IgD-negative memory B cell (primary cell): ENCODE measurements around the gene AGAP1. TPM values are rescaled to one million over a fixed set of nuclear protein-coding genes. Genes with fewer than 3 reads are reported as not detected.
A peak's percentile ranks its signal among the peaks of the same experiment; 100 is the strongest.

Experiments
- H3K27ac Mint-ChIP-seq, 3 donors: one replicate each; pipeline ENCODE4 v1.8.0; 2020 to 2022; ENCODE audit warnings: mild to moderate bottlenecking in 3 of 3, mixed read lengths in 3 of 3, moderate library complexity in 1 of 3
- H3K27me3 Mint-ChIP-seq: one replicate; pipeline ENCODE4 v1.8.0; 2021; ENCODE audit warnings: mixed read lengths
- H3K36me3 Mint-ChIP-seq: one replicate; pipeline ENCODE4 v1.8.0; 2020; ENCODE audit warnings: mild to moderate bottlenecking, mixed read lengths
- H3K4me1 Mint-ChIP-seq, 3 donors: one replicate each; pipeline ENCODE4 v1.8.0; 2020 to 2022; ENCODE audit warnings: mixed read lengths in 3 of 3, mild to moderate bottlenecking in 1 of 3
- H3K4me3 Mint-ChIP-seq, 4 donors: one replicate each; pipeline ENCODE4 v1.8.0; 2020 to 2022; ENCODE audit warnings: mild to moderate bottlenecking in 4 of 4, mixed read lengths in 4 of 4, moderate library complexity in 3 of 4
- H3K9me3 Mint-ChIP-seq, 3 donors: one replicate each; pipeline ENCODE4 v1.8.0; 2020 to 2021; ENCODE audit warnings: mixed read lengths in 3 of 3, mild to moderate bottlenecking in 1 of 3
- polyA plus RNA-seq: library from polyadenylated mRNA; unstranded; fragments of 300-500 nt; fragmentation: Illumina TruSeq; gene quantifications from one replicate; pipeline ENCODE4 v1.2.3, GENCODE V29; 2021

AGAP1 gene
- polyA plus RNA-seq, 1 donor from 2014 or later = not detected

- peaks cover 35% of the 10 kb centered on the region for H3K27me3 Mint-ChIP-seq
- H3K4me1 Mint-ChIP-seq = peaks cover 0 to 2% (median 0%) of the 10 kb centered on the region in 3 donors
- H3K36me3 Mint-ChIP-seq = no peaks in the 10 kb centered on the region
- peaks cover 4 to 8% (median 6%) of the 10 kb centered on the region in 3 donors for H3K9me3 Mint-ChIP-seq
- H3K4me3 Mint-ChIP-seq = no peak overlapping the region
- no peak overlapping the region for H3K27ac Mint-ChIP-seq
Observed at GRCh38 chr2:236157366-236157765, 663.5 kb downstream of the AGAP1 start.

DNA sequence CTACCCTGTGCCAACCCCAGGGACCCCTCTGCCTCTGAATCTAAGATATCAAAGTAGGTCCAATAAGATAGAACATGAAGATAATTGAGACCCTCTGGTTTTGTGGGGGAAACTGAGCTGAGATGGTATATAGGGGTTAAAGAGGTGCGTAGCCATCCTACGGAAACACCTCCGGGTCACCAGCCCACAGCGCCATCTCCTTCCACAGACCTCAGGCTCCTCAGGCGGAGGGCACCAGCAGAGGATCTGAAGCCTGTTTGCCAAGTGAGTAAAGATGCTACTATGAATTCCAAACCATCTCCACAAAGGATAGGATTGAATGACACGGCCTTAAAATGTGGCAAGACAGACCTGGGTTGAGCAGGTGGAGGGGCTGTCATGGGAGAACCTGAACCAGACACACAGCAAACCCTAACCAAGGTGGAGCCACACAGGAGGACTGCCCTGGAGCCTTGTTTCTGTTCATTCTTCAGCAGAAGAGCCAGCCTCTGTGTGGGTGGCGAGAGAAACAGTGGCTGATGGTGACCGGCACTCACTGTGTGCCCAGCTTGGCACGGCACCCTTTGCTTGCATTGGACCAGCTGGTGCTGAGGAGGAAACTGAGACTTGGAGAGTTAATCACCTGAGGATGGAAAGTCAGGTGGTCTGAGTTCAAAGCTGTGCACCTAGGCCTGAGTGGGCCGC, 664.1 kb downstream of the AGAP1 start:
- Mint-ChIP-seq H3K4me1 (peaks cover 0 to 2% (median 0%) of the 10 kb centered on the region in 3 donors), H3K4me3 (no peak overlapping the region), H3K27me3 (peaks cover 39% of the 10 kb centered on the region), H3K27ac (no peak overlapping the region), H3K9me3 (peaks cover 4 to 6% (median 4%) of the 10 kb centered on the region in 3 donors), H3K36me3 (no peaks in the 10 kb centered on the region)

- no peak overlapping the region for H3K27ac Mint-ChIP-seq
- H3K4me1 Mint-ChIP-seq = peaks cover 0 to 2% (median 0%) of the 10 kb centered on the region in 3 donors
- no peaks in the 10 kb centered on the region for H3K36me3 Mint-ChIP-seq
- peaks cover 40% of the 10 kb centered on the region for H3K27me3 Mint-ChIP-seq
- H3K4me3 Mint-ChIP-seq = no peak overlapping the region
- H3K9me3 Mint-ChIP-seq = peaks cover 0 to 2% (median 0%) of the 10 kb centered on the region in 3 donors
Observed at GRCh38 chr2:236158969-236159777, 665.3 kb downstream of the AGAP1 start.

GRCh38 chr2:236159778-236160170, 665.9 kb downstream of the AGAP1 start:
- no peak overlapping the region for H3K27ac Mint-ChIP-seq
- H3K4me1 Mint-ChIP-seq = peaks cover 0 to 3% (median 0%) of the 10 kb centered on the region in 3 donors
- H3K4me3 Mint-ChIP-seq = no peak overlapping the region
- H3K9me3 Mint-ChIP-seq = no peaks in the 10 kb centered on the region
- no peaks in the 10 kb centered on the region for H3K36me3 Mint-ChIP-seq
- peaks cover 42% of the 10 kb centered on the region for H3K27me3 Mint-ChIP-seq

DNA sequence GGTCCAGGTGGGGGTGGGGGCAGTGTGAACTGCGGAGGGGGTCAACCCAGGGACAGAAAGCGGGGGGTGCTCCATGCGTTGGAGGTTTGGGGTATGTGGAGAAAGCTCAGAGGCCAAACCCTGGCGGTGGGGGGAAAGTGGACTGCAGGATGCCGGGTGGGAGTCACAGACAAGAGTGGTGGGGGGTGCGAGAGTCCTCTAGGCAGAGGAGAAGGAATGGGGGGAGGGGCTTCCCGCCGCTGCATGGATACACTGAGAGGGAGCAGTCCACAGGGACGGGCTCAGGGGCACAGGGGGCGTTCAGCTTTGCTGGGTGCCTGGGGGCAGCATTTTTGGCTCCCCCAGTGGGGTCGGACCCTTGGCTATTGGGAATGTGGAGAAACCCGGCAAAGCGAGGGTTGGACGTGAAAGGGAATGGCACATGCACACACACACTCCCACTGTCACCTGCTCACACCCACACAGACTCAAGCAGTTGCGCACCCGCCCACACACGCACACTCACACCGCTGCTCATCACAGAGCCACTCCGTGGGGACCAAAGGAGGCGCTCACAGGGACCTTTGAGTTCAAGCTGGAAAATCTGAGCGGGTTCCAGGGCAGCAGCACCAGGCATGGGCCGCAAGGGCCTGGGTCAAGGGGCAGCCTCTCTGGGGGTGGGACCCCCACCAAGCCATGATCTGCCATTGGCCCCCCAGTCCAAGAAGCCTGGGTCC, 666.7 kb downstream of the AGAP1 start:
- Mint-ChIP-seq H3K27ac (no peak overlapping the region), H3K4me1 (peaks cover 0 to 4% (median 0%) of the 10 kb centered on the region in 3 donors), H3K27me3 (peaks cover 49% of the 10 kb centered on the region), H3K4me3 (no peak overlapping the region), H3K36me3 (no peaks in the 10 kb centered on the region), H3K9me3 (no peaks in the 10 kb centered on the region)

- no peaks in the 10 kb centered on the region for H3K9me3 Mint-ChIP-seq
- no peak overlapping the region for H3K27ac Mint-ChIP-seq
- peaks cover 52% of the 10 kb centered on the region for H3K27me3 Mint-ChIP-seq
- H3K4me1 Mint-ChIP-seq = peaks cover 0 to 4% (median 2%) of the 10 kb centered on the region in 3 donors
- H3K36me3 Mint-ChIP-seq = no peaks in the 10 kb centered on the region
- no peak overlapping the region for H3K4me3 Mint-ChIP-seq
Observed at GRCh38 chr2:236161082-236161462, 667.2 kb downstream of the AGAP1 start.

DNA sequence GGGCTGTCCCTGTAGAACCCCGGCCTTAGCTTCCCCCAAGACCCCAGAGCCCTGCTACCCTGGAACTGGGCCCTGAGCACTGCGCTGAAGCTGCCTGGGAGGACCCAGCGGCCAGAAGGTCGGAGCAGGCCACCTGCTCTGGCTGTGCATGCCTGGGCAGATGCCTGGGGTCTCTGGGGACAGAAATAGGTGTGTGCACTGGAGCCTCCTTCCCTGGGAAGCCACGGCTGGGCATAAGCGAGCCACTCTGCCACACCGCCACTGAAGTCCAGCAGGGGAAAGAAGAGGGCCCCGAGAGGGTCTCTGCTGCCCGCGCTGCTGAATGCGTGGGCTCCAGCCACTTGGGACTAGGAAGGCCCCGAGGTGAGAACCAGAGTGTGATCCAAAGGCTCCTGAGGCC, 667.7 kb downstream of the AGAP1 start:
- peaks cover 0 to 6% (median 2%) of the 10 kb centered on the region in 3 donors for H3K4me1 Mint-ChIP-seq
- no peaks in the 10 kb centered on the region for H3K9me3 Mint-ChIP-seq
- no peaks in the 10 kb centered on the region for H3K36me3 Mint-ChIP-seq
- peaks cover 55% of the 10 kb centered on the region for H3K27me3 Mint-ChIP-seq
- H3K4me3 Mint-ChIP-seq = no peak overlapping the region
- no peak overlapping the region for H3K27ac Mint-ChIP-seq

GRCh38 chr2:236162031-236162845, 668.4 kb downstream of the AGAP1 start:
- Mint-ChIP-seq H3K4me1 (peaks cover 0 to 9% (median 2%) of the 10 kb centered on the region in 3 donors), H3K4me3 (no peak overlapping the region), H3K27me3 (peaks cover 56% of the 10 kb centered on the region), H3K36me3 (no peaks in the 10 kb centered on the region), H3K9me3 (no peaks in the 10 kb centered on the region), H3K27ac (no peak overlapping the region)

GRCh38 chr2:236162882-236163470, 669.1 kb downstream of the AGAP1 start:
- H3K27me3 Mint-ChIP-seq = peaks cover 49% of the 10 kb centered on the region
- no peak overlapping the region for H3K4me3 Mint-ChIP-seq
- peaks cover 0 to 9% (median 2%) of the 10 kb centered on the region in 3 donors for H3K4me1 Mint-ChIP-seq
- no peaks in the 10 kb centered on the region for H3K9me3 Mint-ChIP-seq
- no peak overlapping the region for H3K27ac Mint-ChIP-seq
- no peaks in the 10 kb centered on the region for H3K36me3 Mint-ChIP-seq

GRCh38 chr2:236163471-236164200, 669.8 kb downstream of the AGAP1 start:
- Mint-ChIP-seq H3K9me3 (no peaks in the 10 kb centered on the region), H3K27me3 (peaks cover 43% of the 10 kb centered on the region), H3K27ac (no peak overlapping the region), H3K4me3 (no peak overlapping the region), H3K4me1 (peaks cover 0 to 7% (median 2%) of the 10 kb centered on the region in 3 donors), H3K36me3 (no peaks in the 10 kb centered on the region)

GRCh38 chr2:236164201-236164924, 670.5 kb downstream of the AGAP1 start:
- no peaks in the 10 kb centered on the region for H3K36me3 Mint-ChIP-seq
- H3K27ac Mint-ChIP-seq = no peak overlapping the region
- H3K4me3 Mint-ChIP-seq = peak overlapping the region in 1 of 4 donors; percentile 84
- H3K27me3 Mint-ChIP-seq = peaks cover 40% of the 10 kb centered on the region
- H3K4me1 Mint-ChIP-seq = peaks cover 0 to 7% (median 2%) of the 10 kb centered on the region in 3 donors
- no peaks in the 10 kb centered on the region for H3K9me3 Mint-ChIP-seq

DNA sequence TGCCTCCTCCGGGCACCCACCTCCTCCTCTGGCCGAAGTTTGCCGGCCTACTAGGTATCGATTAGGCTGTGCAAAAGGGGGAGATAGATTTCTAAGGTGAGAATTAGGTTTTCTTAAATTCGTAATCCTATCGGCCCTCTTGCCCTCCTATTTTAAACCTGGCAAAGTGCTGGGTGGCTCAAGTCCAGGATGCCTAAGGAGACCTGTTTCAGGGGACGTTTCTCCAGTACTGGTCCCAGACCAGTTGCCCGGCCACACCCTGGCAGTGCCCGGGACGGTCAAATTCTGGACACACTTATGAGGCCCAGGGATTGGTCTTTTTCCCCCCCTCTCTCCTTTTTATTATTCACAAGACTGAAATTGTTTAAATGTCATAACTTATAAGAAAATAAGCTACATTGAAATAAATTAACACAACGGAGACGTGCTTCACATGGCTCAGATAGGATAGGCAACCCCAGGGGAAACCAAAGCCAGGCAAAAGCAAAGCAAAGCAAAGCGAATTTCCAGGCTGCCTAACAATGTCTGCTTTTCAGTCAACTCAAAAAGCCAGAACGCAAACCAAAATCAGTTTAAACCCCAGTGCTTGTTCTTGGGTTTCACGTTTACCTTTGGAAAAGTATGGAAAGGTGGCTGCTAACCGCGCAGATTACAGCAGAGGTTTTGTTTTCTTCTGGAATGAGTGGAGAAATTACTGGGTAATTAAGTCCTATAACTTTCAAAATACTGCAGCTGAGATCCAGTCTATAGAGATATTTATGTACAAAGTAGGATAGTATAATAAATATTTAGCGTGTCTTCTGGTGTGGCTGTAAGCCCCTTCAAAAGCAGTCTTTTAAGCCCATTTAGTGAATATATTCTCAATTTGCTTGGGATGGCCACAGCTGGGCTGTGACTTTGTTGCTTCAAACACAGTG, 671.3 kb downstream of the AGAP1 start:
- Mint-ChIP-seq H3K4me1 (peaks cover 0 to 7% (median 2%) of the 10 kb centered on the region in 3 donors), H3K9me3 (no peaks in the 10 kb centered on the region), H3K27ac (no peak overlapping the region), H3K27me3 (peaks cover 48% of the 10 kb centered on the region), H3K36me3 (no peaks in the 10 kb centered on the region), H3K4me3 (peak overlapping the region in 1 of 4 donors; percentile 84)
